HG03135 (cell line): ENCODE data around the gene PPP2R5C.

Source experiments
- ATAC-seq: cut with Tn5 transposase; IDR thresholded peaks from one replicate; pipeline ENCODE4 v1.9.1; 2021; ENCODE audit warnings: mild to moderate bottlenecking, moderate library complexity; ENCODE audit not compliant: unreplicated experiment

Gene PPP2R5C

DNA sequence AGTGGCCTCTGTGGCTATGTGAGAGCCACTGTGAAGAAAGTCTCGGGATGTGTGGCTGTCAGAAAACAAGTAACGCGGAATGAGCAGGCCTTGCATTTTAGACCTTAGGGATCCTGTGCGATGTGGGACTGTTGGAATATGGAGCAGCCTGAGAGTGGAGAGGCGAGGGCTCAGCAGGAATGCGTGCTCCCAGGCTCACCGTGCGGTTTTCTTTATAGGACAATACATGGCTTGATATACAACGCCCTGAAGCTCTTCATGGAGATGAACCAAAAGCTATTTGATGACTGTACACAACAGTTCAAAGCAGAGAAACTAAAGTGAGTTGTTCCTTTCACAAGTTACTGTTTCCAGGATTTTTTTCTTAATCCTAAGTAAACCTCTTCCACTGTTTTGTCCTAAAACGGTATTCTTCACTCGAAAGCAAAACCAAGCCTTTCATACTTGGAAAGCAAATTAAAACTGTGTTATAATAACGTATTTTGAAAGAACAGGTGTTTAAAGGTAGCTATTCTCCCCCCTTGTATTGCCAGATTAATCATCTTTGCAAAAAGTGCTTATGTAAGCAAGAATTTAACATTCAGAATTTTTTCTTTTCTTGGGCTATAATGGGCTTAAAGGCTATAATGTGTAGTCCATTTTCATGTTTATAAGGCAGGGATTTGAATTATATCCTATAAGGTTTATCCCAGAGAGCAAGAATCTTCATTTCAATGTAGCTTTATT, 148.0 kb downstream of the PPP2R5C start:
- ATAC-seq, result no peak

DNA sequence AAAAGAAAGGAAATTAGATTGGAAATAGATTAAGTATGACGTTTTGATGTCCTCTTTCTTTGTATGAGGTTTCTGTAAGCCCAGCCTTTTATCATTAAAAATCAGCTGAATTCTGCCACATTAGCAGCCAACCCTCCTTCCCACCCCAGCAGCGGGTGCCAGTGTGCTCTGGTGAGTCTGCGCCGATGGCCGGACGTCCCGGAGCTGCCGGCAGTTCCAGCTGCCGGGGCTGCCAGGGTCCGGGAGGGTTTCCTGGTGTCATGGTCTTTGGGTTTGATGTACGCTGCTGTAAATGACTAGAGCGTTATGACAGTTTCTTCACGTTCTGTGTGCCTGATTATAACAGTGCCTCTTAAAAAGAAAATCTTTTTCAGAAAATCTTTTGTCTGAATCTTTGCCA, 151.3 kb downstream of the PPP2R5C start:
- no peak for ATAC-seq

DNA sequence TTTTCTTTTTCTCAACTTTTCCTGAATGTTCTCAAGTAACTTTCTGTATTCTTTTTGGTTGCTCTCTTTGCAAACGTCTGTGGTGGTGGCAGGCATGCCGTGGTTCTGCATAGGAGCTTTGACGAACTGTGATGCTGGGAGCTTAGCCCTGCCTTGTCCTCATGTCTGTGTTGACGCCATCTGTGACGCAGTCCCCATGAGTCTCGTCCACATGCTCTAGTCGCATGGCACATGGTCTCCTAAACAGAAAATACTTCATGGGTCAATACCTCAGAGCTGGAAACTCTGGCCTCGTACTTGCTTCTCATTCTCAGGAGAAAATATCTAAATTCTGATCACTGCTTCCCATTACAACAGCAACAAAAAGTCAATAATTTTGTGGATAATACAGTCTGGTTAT, 152.6 kb downstream of the PPP2R5C start:
- no peak for ATAC-seq

DNA sequence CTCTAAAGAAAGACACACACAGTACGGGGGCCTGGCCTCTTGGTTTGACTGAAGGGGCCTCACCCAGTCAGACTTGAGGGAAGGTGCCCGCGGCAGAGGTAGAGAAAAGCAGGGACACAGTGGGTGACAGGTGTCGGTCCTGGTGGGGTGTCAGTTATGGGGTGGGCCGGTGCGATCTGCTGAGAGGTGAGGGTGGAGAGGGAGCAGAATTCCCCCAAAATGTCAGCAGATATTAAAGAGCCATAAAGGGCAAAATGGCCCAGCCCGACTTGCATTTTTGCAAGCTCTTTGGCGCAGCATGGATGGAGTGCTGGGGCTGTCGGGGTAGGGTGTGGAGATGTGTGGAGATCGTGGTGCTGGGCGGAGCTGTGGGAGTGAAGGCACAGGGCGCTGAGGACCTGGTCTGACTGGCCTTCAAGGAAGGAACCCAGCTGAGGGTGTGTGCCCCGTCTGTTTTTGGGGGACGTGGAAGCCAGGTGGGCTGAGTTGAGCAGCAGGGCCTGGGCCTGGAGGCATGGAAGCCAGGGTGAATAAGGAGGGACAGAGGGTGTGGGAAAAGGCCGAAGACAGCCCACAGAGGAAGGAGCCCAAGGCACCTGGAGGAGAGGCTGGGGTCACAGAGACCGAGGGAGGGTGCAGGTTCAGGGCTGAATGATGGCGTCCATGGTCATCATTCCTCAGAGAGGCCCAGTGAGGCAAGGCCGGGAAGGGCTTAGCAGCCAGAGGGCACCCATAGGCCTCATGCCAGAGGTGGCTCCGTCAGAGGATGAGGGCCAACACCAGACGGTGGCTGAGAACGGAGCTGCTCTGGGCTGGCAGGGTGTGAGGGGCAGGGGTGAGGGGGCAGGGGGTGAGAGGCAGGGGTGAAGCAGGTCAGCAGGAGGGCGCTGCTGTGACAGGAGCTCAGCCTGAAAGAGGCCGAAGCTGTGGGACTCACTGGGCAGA, 154.6 kb downstream of the PPP2R5C start:
- no peak for ATAC-seq

DNA sequence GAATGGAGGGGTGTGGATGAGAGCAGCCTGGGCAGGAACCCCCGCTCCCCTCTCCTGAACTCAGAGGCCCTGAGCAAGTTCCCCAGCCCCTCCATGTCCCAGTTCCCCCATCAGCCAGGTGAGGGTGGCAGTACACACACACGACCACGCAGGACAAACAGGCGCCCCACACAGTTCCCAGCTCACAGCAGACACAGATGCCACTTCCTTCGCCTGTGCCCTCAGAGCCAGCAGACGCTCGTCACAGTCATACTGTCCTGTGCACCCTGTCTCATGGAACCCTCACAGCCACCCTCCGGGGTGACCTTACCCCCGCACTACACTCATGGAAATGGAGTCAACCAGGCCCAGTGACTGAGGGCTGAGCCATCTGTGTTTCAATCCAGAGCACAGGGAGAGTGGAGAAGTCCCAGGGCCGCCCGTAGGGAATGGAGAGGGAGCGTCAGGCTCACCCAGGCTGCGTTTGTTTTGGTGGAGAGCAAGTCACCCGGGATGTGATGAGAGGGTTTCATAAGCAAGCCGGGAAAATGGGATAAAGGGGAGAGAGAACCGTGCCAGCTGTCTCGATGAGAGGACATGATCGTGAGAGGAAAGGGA, 155.4 kb downstream of the PPP2R5C start:
- ATAC-seq, result no peak

DNA sequence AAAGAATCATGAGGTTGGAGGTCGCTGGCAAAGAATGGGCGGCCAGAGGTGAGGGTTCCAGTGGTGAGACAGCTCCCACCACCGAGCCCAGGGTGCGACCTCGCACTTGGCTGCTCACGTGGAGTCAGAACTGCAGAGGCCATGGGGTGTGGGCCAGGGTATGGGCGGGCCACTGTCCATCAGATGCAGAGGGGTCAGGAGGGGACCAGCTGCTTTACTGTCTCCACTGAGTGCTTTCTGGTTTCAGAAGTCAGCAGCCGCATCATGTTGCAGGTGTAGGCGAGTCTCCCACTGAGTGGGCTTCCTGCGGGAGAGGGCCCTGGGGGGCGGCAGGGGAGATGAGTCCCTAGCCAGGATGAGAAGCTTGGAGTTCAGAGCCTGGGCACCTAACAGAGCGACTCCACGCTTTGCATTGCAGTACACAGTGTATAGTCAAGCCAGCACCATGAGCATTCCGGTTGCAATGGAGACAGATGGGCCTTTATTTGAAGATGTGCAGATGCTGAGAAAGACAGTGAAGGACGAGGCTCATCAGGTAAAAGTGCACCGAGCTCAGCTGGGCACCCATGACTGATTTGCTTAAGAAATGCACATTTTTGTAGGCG, 156.0 kb downstream of the PPP2R5C start:
- no peak for ATAC-seq

DNA sequence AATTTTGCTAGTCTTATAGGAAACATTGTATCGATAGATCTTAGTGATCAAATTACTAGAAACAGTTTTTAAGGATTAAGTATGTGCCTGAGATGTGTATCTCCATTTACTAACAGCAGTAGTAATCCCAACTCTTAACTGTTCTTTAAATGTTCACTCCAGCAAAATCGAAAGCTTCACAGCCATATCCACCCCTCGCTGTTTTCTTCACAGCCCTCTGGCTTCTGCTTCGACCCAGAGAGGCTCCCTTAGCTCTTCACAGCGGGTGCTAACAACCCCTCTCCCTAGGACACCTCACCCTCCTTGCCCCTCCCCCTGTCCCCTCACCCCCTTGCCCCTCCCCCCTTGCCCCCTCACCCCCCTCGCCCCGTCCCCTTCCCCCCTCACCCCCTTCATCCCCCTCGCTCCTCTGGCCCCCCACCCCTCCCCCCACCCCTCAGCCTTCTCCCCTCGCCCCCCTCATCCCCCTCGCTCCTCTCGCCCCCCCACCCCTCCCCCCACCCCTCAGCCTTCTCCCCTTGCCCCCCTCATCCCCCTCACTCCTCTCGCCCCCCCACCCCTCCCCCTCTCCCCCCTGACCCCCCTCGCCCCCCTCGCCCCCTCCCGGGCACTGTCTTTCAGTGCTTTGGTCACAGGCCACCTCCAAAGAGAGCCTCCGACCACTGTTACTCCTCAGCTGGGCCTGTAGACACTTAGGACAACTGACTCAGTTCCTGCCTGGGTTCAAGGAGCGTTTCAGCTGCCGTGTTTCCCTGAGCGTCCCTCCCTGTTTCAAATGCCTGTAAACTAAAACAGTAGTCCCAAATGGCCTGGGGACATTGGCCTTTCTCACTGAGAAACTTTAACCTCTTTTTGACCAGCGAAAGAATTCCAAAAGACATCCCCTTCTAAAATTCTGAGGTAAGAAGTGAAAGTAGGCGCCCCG, 156.8 kb downstream of the PPP2R5C start:
- ATAC-seq, result no peak

DNA sequence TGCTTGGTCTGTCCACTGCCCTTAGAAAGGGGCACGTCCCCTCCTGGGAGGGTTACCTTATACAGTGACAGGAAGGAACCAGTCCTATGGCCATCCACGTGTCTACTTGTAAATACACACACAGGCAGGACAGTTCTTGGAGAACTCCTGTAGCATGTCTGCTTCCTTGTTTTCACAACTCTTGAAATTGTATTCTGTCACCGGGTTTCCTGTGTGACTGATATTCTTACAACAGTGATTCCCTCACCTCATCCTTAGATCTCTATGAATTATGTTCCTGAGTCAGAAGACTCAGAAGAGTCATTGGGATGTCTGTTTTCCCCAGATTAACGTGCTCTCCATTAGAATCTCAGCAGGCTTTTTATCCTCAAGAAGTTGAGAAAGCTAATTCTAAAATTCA, 158.8 kb downstream of the PPP2R5C start:
- ATAC-seq, result no peak

DNA sequence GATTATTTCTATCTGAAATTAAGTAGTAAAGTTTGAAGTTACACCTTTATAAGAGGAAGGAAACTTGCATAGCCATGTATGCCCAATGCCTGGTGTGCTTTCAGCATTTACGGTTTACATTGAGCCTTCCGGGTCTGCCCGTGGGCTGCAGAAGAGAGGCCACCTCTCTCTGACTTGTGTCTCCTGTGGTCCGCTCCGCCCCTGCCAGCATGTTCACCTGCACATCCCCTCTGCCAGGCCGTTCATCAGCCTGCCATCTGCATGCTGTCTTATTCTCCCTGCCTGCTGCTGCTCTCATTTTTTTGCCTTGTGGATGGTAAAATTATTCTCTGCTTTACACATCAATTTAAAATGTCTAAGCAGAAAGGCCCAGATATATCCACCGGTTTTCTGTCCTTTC, 161.4 kb downstream of the PPP2R5C start:
- ATAC-seq, result no peak

DNA sequence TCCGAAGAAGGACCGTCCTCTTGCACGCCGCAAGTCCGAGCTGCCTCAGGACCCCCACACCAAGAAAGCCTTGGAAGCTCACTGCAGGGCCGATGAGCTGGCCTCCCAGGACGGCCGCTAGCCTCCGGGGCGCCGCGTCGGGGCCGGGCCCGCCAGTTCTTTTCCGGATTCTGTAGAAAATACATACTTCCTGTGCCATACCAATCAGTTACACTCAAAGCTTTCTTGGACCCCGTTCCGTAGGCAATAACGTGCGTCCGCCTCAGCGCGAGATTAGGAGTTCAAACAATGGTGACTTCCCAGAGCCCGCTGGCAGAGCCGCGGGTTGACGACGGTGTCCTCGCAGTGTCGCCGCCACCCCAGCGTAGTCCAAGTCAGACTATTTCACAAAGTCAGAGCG, 163.6 kb downstream of the PPP2R5C start:
- no peak for ATAC-seq

DNA sequence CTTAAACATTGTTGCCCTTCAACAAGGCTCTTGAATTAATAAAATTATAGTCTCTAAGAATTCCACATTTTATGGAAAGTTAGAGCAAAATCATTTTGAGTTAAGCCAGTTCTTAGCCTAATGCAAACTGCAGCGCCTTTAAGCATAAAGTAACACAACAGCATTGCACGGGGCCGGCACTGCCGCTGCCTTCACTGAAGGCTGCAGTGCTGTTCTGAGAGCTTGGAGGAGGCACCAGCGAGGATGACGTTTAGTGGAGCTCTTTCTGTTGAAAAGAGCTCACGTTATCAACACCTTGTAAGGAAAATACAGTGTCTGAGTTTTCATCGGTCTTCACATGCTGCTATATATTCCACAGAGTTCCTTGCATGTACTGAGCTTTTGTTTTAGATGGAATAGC, 164.6 kb downstream of the PPP2R5C start:
- ATAC-seq, result no peak

DNA sequence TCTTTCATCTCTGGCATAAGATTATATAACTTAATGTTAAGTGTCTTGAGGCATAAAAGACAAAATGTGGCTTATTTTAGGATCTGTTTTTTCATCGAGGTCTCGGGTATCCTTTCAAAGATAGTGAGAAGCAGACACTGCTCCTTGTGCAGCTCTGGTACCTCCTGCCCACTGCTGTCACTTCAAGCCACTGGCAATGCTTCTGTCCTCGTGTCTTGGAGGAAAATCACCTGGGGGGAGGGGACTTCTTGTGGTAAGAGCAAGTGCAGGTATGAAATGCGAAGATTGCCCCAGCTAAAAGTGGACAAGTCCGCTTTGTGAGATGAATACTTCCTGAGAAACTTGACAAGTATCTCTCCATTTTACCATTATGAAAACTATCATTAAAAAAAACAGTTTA, 165.1 kb downstream of the PPP2R5C start:
- ATAC-seq, result no peak

DNA sequence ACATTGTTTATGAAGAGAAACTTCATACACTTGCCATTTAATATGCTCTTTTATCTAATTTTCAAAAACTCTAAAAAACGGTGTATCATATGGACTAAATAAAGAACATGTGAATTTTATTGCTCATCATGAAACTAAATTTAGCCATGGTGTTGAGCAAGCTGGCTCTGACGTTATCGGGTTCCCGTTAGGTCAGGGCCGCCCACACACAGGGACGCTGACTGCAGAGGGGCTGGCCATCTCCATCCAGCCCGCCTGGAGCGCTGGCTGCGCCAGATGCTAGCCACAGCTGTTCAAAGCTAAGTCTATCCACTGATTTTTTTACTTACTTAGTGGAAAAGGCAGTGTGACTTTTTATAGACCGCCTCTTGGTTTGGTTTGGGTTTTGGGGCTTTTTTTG, 166.3 kb downstream of the PPP2R5C start:
- no peak for ATAC-seq

DNA sequence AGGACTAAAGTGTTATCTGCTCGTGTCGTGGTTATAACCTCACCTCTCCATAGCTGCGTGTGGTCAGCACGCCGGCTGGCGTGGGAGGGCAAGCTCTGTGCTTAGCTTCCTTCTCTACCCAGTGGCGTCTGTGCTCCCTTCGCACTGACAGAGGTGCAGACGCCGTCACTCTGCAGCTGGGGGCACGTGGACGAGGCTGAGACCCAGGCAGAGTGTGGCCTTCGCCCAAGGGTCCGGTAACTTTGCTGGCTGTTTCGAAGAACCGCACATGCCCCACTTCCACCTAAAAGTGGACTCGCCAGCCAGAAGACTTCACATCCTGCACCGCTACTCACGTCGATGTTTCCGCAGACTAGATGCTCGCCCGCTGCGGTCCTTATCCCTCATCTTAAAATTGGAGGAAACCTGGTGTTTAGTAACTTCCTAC, 166.9 kb downstream of the PPP2R5C start:
- no peak for ATAC-seq

DNA sequence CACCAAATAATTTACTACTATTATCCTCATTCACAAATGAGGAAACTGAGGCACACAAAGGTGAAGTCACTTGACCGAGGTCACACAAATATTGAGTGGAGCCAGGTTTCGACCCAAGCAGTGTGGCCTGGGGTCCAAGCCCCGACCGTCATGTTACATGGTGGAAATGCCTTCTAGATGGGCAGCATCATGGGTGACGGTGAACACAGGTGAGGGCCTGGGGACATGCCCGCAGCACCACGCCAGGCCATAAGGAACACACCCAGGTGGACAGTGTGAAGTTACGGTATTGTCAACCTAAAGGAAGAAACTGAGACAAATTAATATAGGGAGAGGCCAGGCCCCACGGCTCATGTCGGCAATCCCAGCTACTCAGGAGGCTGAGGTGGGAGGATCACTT, 167.6 kb downstream of the PPP2R5C start:
- ATAC-seq, result no peak

DNA sequence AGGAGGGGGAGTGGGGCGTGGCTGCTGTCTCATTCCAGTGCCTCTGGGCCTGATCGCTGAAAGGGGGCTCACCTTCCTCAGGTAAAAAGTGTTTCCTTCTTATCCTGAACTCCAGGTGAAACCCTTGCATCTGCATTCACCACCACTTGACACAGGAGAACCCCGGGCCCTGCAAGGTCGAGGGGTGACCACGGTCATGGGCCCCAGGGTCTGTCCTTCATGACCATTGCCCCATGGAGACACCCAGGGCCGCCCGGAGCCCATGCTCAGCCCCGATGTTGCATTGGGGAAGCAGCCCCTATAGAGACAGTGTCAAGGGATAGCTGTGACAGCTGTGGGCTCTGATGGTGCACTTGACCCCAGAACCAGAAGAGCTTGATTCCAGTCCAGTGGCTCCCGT, 168.4 kb downstream of the PPP2R5C start:
- no peak for ATAC-seq

DNA sequence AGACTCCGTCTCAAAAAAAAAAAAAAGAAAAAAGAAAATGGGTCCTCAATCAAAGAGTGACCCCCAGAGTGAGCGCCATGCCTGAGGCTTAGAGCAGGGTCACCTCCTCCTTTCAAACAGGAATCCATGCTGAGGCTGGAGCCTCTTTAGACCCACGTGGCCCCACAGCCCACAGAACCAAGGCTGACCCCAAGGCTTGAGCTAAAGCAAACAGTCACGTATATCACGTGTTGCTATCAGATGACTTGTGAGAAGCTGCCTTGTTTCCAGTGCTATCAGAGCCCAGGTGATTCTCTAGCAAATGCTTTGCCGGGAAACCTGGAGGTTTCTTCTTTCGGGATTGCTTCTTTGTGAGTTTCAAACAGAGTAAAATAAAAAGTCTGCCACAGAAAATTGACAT, 171.2 kb downstream of the PPP2R5C start:
- ATAC-seq, result no peak

DNA sequence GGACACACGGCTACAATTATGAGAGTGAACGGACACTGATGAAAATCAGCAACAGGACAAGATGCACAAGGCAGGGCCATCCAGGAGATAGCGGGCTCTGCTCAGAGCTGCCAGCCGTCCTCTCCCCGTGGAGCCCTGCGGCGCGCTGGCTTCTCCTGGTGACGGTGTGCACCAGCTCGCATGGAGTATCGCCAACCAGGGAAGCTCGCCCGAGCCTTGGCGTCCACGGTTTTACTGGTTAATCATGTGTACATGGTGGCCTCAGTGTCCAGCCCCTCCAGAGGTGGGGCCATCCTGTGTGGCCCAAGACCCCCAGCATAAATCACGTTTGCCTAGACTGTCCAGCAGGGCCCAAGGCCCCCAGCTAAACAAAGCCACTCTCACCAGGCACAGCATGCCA, 171.7 kb downstream of the PPP2R5C start:
- no peak for ATAC-seq

DNA sequence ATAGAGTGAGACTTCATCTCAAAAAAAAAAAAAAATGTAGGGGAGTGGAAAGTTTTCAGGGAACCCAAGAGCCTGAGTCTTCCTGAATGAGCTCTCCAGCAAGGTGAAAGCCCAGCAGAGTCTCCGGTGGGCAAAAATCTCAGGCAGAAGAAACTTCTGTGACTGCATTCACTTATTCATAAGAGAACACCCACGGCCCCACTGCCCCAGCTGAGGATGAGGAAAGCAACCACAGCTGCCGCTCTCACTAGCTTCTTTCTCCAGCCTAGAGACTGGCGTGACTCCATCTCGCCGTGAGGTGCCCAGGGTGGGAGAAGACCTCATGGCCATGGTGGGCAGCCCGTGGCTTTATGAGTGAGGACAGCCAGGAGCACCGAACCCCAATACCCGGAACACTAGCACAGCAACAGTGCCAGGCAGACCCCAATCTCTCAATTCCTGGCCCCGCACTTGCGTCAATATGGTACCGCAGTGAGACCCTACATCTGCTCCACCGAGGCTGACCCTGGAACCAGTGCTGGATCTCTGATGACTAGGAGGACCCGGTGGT, 173.2 kb downstream of the PPP2R5C start:
- no peak for ATAC-seq
